Kidney epithelial cell (primary cell): Measurements from ENCODE around the gene BCL2L2. TPM values are rescaled to one million over a fixed set of nuclear protein-coding genes. Genes with fewer than 3 reads are reported as not detected.

ENCODE experiments used
- DNase-seq: peaks from one replicate; pipeline ENCODE4 v3.0.0-alpha.2; 2010; ENCODE audit warnings: low read depth
- H3K27me3 ChIP-seq: 2 replicates; pipeline ENCODE4 v1.6.0; 2011; ENCODE audit warnings: low read length; ENCODE audit not compliant: control insufficient read depth, insufficient read depth
- H3K36me3 ChIP-seq: 2 replicates; pipeline ENCODE4 v1.5.1; 2011; ENCODE audit warnings: low read length; ENCODE audit not compliant: control insufficient read depth, insufficient read depth
- H3K4me3 ChIP-seq: 2 replicates; pipeline ENCODE4 v1.5.1; 2011; ENCODE audit warnings: low read depth, mild to moderate bottlenecking, control low read depth, low read length
- CTCF ChIP-seq: IDR thresholded peaks from 2 replicates; pipeline ENCODE4 v1.5.1; 2011; ENCODE audit warnings: mild to moderate bottlenecking, moderate library complexity, low read length, control low read depth, inconsistent platforms; ENCODE audit not compliant: insufficient read depth, poor library complexity, severe bottlenecking
- total RNA-seq: library from RNA; depleted of rRNA; stranded (reverse); fragments of >200 nt; gene quantifications from 2 replicates; pipeline ENCODE4 v1.2.3, GENCODE V29; 2015

Gene BCL2L2
- total RNA-seq, 1 donor from 2014 or later, result 16.2 TPM

- Histone ChIP-seq H3K27me3 (peaks cover 6% of the 10 kb centered on the region), H3K4me3 (no peak overlapping the region), H3K36me3 (no peaks in the 10 kb centered on the region)
- no peak for TF ChIP-seq CTCF
- DNase-seq, result no peak
Measured at GRCh38 chr14:23357261-23357660, 50.6 kb downstream of the BCL2L2 start.

- no peak for DNase-seq
- TF ChIP-seq CTCF, result no peak
- H3K27me3 ChIP-seq, result peaks cover 3% of the 10 kb centered on the region
- H3K36me3 ChIP-seq, result no peaks in the 10 kb centered on the region
- no peak overlapping the region for H3K4me3 ChIP-seq
Measured at GRCh38 chr14:23358042-23358441, 51.4 kb downstream of the BCL2L2 start.

GRCh38 chr14:23358553-23359166, 52.0 kb downstream of the BCL2L2 start:
- DNase-seq, result no peak
- H3K4me3 ChIP-seq, result no peak overlapping the region
- H3K36me3 ChIP-seq, result no peaks in the 10 kb centered on the region
- no peaks in the 10 kb centered on the region for H3K27me3 ChIP-seq
- TF ChIP-seq CTCF, result no peak

GRCh38 chr14:23359167-23359626, 52.6 kb downstream of the BCL2L2 start:
- Histone ChIP-seq H3K27me3 (no peaks in the 10 kb centered on the region), H3K4me3 (no peak overlapping the region), H3K36me3 (no peaks in the 10 kb centered on the region)
- no peak for TF ChIP-seq CTCF
- no peak for DNase-seq

GRCh38 chr14:23359722-23360447, 53.3 kb downstream of the BCL2L2 start:
- Histone ChIP-seq H3K27me3 (no peaks in the 10 kb centered on the region), H3K36me3 (no peaks in the 10 kb centered on the region), H3K4me3 (no peak overlapping the region)
- TF ChIP-seq CTCF, result no peak
- DNase-seq, result no peak
